Trophoblast cell (in vitro differentiated cells and primary cell): ENCODE data around the gene CD48.
A peak's percentile ranks its signal among the peaks of the same experiment; 100 is the strongest.

Experiments used
- DNase-seq, 2 donors: peaks; one replicate each; pipeline ENCODE4 v3.0.0-alpha.2; 2016
- H2AFZ ChIP-seq: 2 replicates; pipeline ENCODE4 v1.6.1; 2013; ENCODE audit warnings: low read length, moderate library complexity, mild to moderate bottlenecking; ENCODE audit not compliant: insufficient read depth, poor library complexity
- H2AK5ac ChIP-seq: 2 replicates; pipeline ENCODE4 v1.6.1; 2013; ENCODE audit warnings: mild to moderate bottlenecking, low read length
- H2BK120ac ChIP-seq: 2 replicates; pipeline ENCODE4 v1.6.1; 2013; ENCODE audit warnings: low read length, mild to moderate bottlenecking, moderate library complexity; ENCODE audit not compliant: insufficient read depth, poor library complexity
- H2BK12ac ChIP-seq: 2 replicates; pipeline ENCODE4 v1.6.1; 2013; ENCODE audit warnings: mild to moderate bottlenecking, low read length, moderate library complexity
- H2BK5ac ChIP-seq: 2 replicates; pipeline ENCODE4 v1.6.1; 2013; ENCODE audit warnings: low read length, low read depth, moderate library complexity, mild to moderate bottlenecking; ENCODE audit not compliant: poor library complexity
- H3K14ac ChIP-seq: 2 replicates; pipeline ENCODE4 v1.6.1; 2013; ENCODE audit warnings: mild to moderate bottlenecking, low read length
- H3K18ac ChIP-seq: 2 replicates; pipeline ENCODE4 v1.6.1; 2013; ENCODE audit warnings: mild to moderate bottlenecking, low read length
- H3K23ac ChIP-seq: 2 replicates; pipeline ENCODE4 v1.6.1; 2013; ENCODE audit warnings: low read length
- H3K27ac ChIP-seq: 2 replicates; pipeline ENCODE4 v1.5.1; 2013; ENCODE audit warnings: low read depth, mild to moderate bottlenecking, inconsistent platforms, low read length, moderate library complexity
- H3K27me3 ChIP-seq: 2 replicates; pipeline ENCODE4 v1.6.1; 2013; ENCODE audit warnings: inconsistent platforms, mild to moderate bottlenecking, low read length, moderate library complexity; ENCODE audit not compliant: insufficient read depth
- H3K36me3 ChIP-seq, 2 experiments: 1 replicate in 1 of 2; 2 replicates in 1 of 2; pipeline ENCODE4 v1.6.1; 2013; ENCODE audit warnings: low read length in 2 of 2, mild to moderate bottlenecking in 2 of 2, moderate library complexity in 1 of 2; ENCODE audit not compliant: insufficient read depth in 2 of 2, control insufficient read depth in 1 of 2
- H3K4ac ChIP-seq: 2 replicates; pipeline ENCODE4 v1.6.1; 2013; ENCODE audit warnings: low read depth, mild to moderate bottlenecking, low read length, moderate library complexity
- H3K4me1 ChIP-seq, 2 experiments: 1 replicate in 1 of 2; 2 replicates in 1 of 2; pipeline ENCODE4 v1.6.1; 2013; ENCODE audit warnings: low read length in 2 of 2, mild to moderate bottlenecking in 2 of 2, moderate library complexity in 1 of 2; ENCODE audit not compliant: insufficient read depth in 2 of 2, control insufficient read depth in 1 of 2
- H3K4me2 ChIP-seq: 2 replicates; pipeline ENCODE4 v1.6.1; 2013; ENCODE audit warnings: inconsistent platforms, mild to moderate bottlenecking, low read length, moderate library complexity
- H3K4me3 ChIP-seq: 2 replicates; pipeline ENCODE4 v1.5.1; 2013; ENCODE audit warnings: mild to moderate bottlenecking, low read depth, low read length, inconsistent platforms
- H3K79me1 ChIP-seq: one replicate; pipeline ENCODE4 v1.6.1; 2013; ENCODE audit warnings: low read length
- H3K79me2 ChIP-seq: 2 replicates; pipeline ENCODE4 v1.6.1; 2013; ENCODE audit warnings: low read length, mild to moderate bottlenecking; ENCODE audit not compliant: control insufficient read depth, insufficient read depth, poor library complexity
- H3K9ac ChIP-seq: 2 replicates; pipeline ENCODE4 v1.6.1; 2013; ENCODE audit warnings: mild to moderate bottlenecking, low read length
- H3K9me3 ChIP-seq: 2 replicates; pipeline ENCODE4 v1.6.1; 2013; ENCODE audit warnings: low read depth, mild to moderate bottlenecking, control low read depth, inconsistent platforms, low read length; ENCODE audit not compliant: insufficient read depth
- H4K12ac ChIP-seq: 2 replicates; pipeline ENCODE4 v1.6.1; 2013; ENCODE audit warnings: low read depth, mild to moderate bottlenecking, low read length, moderate library complexity
- H4K8ac ChIP-seq: 2 replicates; pipeline ENCODE4 v1.6.1; 2013; ENCODE audit warnings: low read depth, mild to moderate bottlenecking, low read length, moderate library complexity
- H4K91ac ChIP-seq: one replicate; pipeline ENCODE4 v1.6.1; 2013; ENCODE audit warnings: low read depth, mild to moderate bottlenecking, low read length, moderate library complexity
- WGBS: extraction: QIAGEN DNeasy Blood & Tissue Kit; methylation state at CpG from one replicate; pipeline ENCODE4 v1.1.7; 2013; ENCODE audit warnings: missing lambda C conversion rate; ENCODE audit not compliant: insufficient read length, insufficient coverage; ENCODE audit errors: extremely low coverage; 5-methylcytosine and 5-hydroxymethylcytosine counted together

The CD48 gene

DNA sequence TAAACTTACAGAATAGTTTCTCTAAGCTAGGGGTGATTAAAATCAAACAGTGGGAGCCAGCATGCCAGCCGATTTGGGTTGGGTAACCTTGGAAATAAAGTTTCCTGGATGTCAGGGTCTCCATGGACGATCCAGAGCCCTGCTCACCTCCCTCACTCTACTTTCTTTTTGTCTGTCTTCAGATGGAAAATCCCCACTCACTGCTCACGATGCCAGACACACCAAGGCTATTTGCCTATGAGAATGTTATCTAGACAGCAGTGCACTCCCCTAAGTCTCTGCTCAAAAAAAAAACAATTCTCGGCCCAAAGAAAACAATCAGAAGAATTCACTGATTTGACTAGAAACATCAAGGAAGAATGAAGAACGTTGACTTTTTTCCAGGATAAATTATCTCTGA, 41.3 kb upstream of the CD48 start:
- no peak for DNase-seq
- Histone ChIP-seq H2AFZ (no peak overlapping the region), H3K79me2 (no peaks in the 10 kb centered on the region), H3K27me3 (no peaks in the 10 kb centered on the region), H2BK5ac (no peak overlapping the region), H4K12ac (no peak overlapping the region), H2AK5ac (no peak overlapping the region), H3K4me1 (no peaks in the 10 kb centered on the region), H3K4ac (no peak overlapping the region), H3K36me3 (no peaks in the 10 kb centered on the region), H2BK12ac (no peak overlapping the region), H3K9me3 (no peaks in the 10 kb centered on the region), H3K14ac (no peak overlapping the region), H2BK120ac (no peak overlapping the region), H3K27ac (no peak overlapping the region), H4K8ac (no peak overlapping the region), H3K9ac (no peak overlapping the region), H3K18ac (no peak overlapping the region), H3K4me3 (no peak overlapping the region), H4K91ac (no peak overlapping the region), H3K79me1 (no peaks in the 10 kb centered on the region), H3K23ac (no peak overlapping the region), H3K4me2 (no peak overlapping the region)
- WGBS: no CpG with 5 or more reads among the region's 5 CpGs

GRCh38 chr1:160752406-160752805, 40.8 kb upstream of the CD48 start:
- Histone ChIP-seq H3K79me2 (no peaks in the 10 kb centered on the region), H3K4me2 (no peak overlapping the region), H3K27ac (no peak overlapping the region), H3K23ac (no peak overlapping the region), H4K91ac (no peak overlapping the region), H3K9me3 (no peaks in the 10 kb centered on the region), H2AFZ (no peak overlapping the region), H3K14ac (no peak overlapping the region), H3K18ac (no peak overlapping the region), H3K9ac (no peak overlapping the region), H3K27me3 (no peaks in the 10 kb centered on the region), H2BK120ac (no peak overlapping the region), H2BK12ac (no peak overlapping the region), H3K4me1 (no peaks in the 10 kb centered on the region), H2AK5ac (no peak overlapping the region), H3K4ac (no peak overlapping the region), H3K36me3 (no peaks in the 10 kb centered on the region), H4K8ac (no peak overlapping the region), H2BK5ac (no peak overlapping the region), H4K12ac (no peak overlapping the region), H3K79me1 (no peaks in the 10 kb centered on the region), H3K4me3 (no peak overlapping the region)
- no peak for DNase-seq
- 100% methylated on average over 2 of the region's 3 CpGs for WGBS

- Histone ChIP-seq H3K4me2 (no peak overlapping the region), H4K8ac (no peak overlapping the region), H3K27me3 (no peaks in the 10 kb centered on the region), H3K4me1 (no peaks in the 10 kb centered on the region), H3K4ac (no peak overlapping the region), H4K91ac (no peak overlapping the region), H2AFZ (no peak overlapping the region), H2BK120ac (no peak overlapping the region), H2BK5ac (no peak overlapping the region), H2BK12ac (no peak overlapping the region), H3K14ac (no peak overlapping the region), H3K27ac (no peak overlapping the region), H2AK5ac (no peak overlapping the region), H3K23ac (no peak overlapping the region), H3K9ac (no peak overlapping the region), H3K79me2 (no peaks in the 10 kb centered on the region), H3K9me3 (no peaks in the 10 kb centered on the region), H3K79me1 (no peaks in the 10 kb centered on the region), H4K12ac (no peak overlapping the region), H3K18ac (no peak overlapping the region), H3K4me3 (no peak overlapping the region), H3K36me3 (no peaks in the 10 kb centered on the region)
- no peak for DNase-seq
- no CpG with 5 or more reads among the region's 2 CpGs for WGBS
These were observed 39.0 kb upstream of the CD48 start for GRCh38 chr1:160750608-160751007.

- no peaks in the 10 kb centered on the region for H3K36me3 ChIP-seq
These were observed 37.3 kb upstream of the CD48 start for GRCh38 chr1:160748878-160749269.

More at GRCh38 chr1:160748878-160749269, 37.3 kb upstream of the CD48 start:
- no peak overlapping the region for H2AFZ ChIP-seq
- H3K27ac ChIP-seq: no peak overlapping the region
- no peak overlapping the region for H2BK12ac ChIP-seq
- no peak overlapping the region for H3K18ac ChIP-seq
- H3K79me2 ChIP-seq: no peaks in the 10 kb centered on the region
- H3K9me3 ChIP-seq: no peaks in the 10 kb centered on the region
- no peak overlapping the region for H3K4me2 ChIP-seq
- peak in 1 of 2 donors; percentile 22 for DNase-seq
- no peak overlapping the region for H3K9ac ChIP-seq
- H4K8ac ChIP-seq: no peak overlapping the region
- H2AK5ac ChIP-seq: no peak overlapping the region
- no peak overlapping the region for H3K4me3 ChIP-seq
- no peaks in the 10 kb centered on the region for H3K4me1 ChIP-seq
- no peak overlapping the region for H3K14ac ChIP-seq
- no CpG with 5 or more reads among the region's 1 CpG for WGBS
- no peaks in the 10 kb centered on the region for H3K79me1 ChIP-seq
- no peak overlapping the region for H3K4ac ChIP-seq
- H4K91ac ChIP-seq: no peak overlapping the region
- H4K12ac ChIP-seq: no peak overlapping the region
- H3K23ac ChIP-seq: no peak overlapping the region
- H2BK120ac ChIP-seq: no peak overlapping the region
- no peaks in the 10 kb centered on the region for H3K27me3 ChIP-seq
- no peak overlapping the region for H2BK5ac ChIP-seq
